IMR-90 (cell line): Measurements from ENCODE around the gene ASB16.
A peak's percentile ranks its signal among the peaks of the same experiment; 100 is the strongest.

Source experiments
- CTCF ChIP-seq: conservative IDR thresholded peaks from 2 replicates; pipeline ENCODE4 v1.5.1; 2012; ENCODE audit warnings: mild to moderate bottlenecking, low read depth, low read length, improper control_type of control experiment
- POLR2A ChIP-seq: IDR thresholded peaks from 2 replicates; pipeline ENCODE4 v1.6.1; 2012; ENCODE audit warnings: mild to moderate bottlenecking, low read depth, low read length
- RAD21 ChIP-seq: IDR thresholded peaks from 2 replicates; pipeline ENCODE4 v1.6.1; 2012; ENCODE audit warnings: low read length, improper control_type of control experiment
- SMC3 ChIP-seq: fragments of 150-350 bp; IDR thresholded peaks from 2 replicates; pipeline ENCODE4 v1.6.1; 2016; ENCODE audit warnings: low read depth, mild to moderate bottlenecking, antibody characterized with exemption, low read length, moderate library complexity

- TF ChIP-seq POLR2A (peak; percentile 42; the same call in 1 of the 2 replicates), CTCF (peak; percentile 66), RAD21 (peak; percentile 31), SMC3 (peak; percentile 43; the same call in 1 of the 2 replicates)
Observed at GRCh38 chr17:44218344-44219107, 48.0 kb downstream of the ASB16 start.
